OCI-LY1 (cell line): ENCODE measurements around the gene ZNF333.

Experiments
- H2AFZ ChIP-seq: fragments of 200-600 bp; sonication (generic), shearing (Covaris generic); 2 replicates; pipeline ENCODE4 v1.6.0; 2014; ENCODE audit warnings: antibody characterized with exemption, mild to moderate bottlenecking, low read length
- H3F3A ChIP-seq: fragments of 200-600 bp; sonication (generic), shearing (Covaris generic); 2 replicates; pipeline ENCODE4 v1.6.0; 2014; ENCODE audit warnings: mild to moderate bottlenecking, antibody characterized with exemption, low read length, moderate library complexity; ENCODE audit not compliant: insufficient read depth
- H3K27ac ChIP-seq: fragments of 200-600 bp; sonication (generic); 2 replicates; pipeline ENCODE4 v1.5.1; 2014; ENCODE audit warnings: low read length, mixed run types, mild to moderate bottlenecking, low read depth; ENCODE audit not compliant: poor library complexity, severe bottlenecking
- H3K27me3 ChIP-seq: fragments of 200-600 bp; sonication (generic); 2 replicates; pipeline ENCODE4 v1.6.0; 2014; ENCODE audit warnings: antibody characterized with exemption, mild to moderate bottlenecking, low read length, moderate library complexity; ENCODE audit not compliant: insufficient read depth
- H3K36me3 ChIP-seq: fragments of 200-600 bp; sonication (generic); 2 replicates; pipeline ENCODE4 v1.6.1; 2014; ENCODE audit warnings: mild to moderate bottlenecking, antibody characterized with exemption, low read length, moderate library complexity, mixed read lengths; ENCODE audit not compliant: insufficient read depth
- H3K4me1 ChIP-seq: fragments of 200-600 bp; sonication (generic); 2 replicates; pipeline ENCODE4 v1.5.1; 2014; ENCODE audit warnings: mild to moderate bottlenecking, low read length, moderate library complexity; ENCODE audit not compliant: insufficient read depth, severe bottlenecking
- H3K4me2 ChIP-seq: fragments of 200-600 bp; sonication (generic), shearing (Covaris generic); 2 replicates; pipeline ENCODE4 v1.6.1; 2014; ENCODE audit warnings: low read length
- H3K4me3 ChIP-seq: fragments of 200-600 bp; sonication (generic); 2 replicates; pipeline ENCODE4 v1.5.1; 2014; ENCODE audit warnings: low read length, low read depth, mild to moderate bottlenecking, mixed read lengths; ENCODE audit not compliant: poor library complexity, severe bottlenecking
- H3K79me2 ChIP-seq: fragments of 200-600 bp; shearing (Covaris generic); 2 replicates; pipeline ENCODE4 v1.6.1; 2016; ENCODE audit warnings: mixed run types, low read length, mixed read lengths; ENCODE audit not compliant: insufficient read depth
- H3K9ac ChIP-seq: fragments of 200-600 bp; sonication (generic), shearing (Covaris generic); 2 replicates; pipeline ENCODE4 v1.6.1; 2014; ENCODE audit warnings: mild to moderate bottlenecking, low read length, mixed read lengths
- H3K9me2 ChIP-seq: fragments of 200-600 bp; sonication (generic), shearing (Covaris generic); 2 replicates; pipeline ENCODE4 v1.6.1; 2014; ENCODE audit warnings: low read depth, mild to moderate bottlenecking, low read length, mixed read lengths
- H3K9me3 ChIP-seq: fragments of 200-600 bp; shearing (Covaris generic); 2 replicates; pipeline ENCODE4 v1.6.1; 2014; ENCODE audit warnings: low read length, mixed read lengths
- H4K20me1 ChIP-seq: fragments of 200-600 bp; sonication (generic), shearing (Covaris generic); 2 replicates; pipeline ENCODE4 v1.6.0; 2016; ENCODE audit warnings: mild to moderate bottlenecking, low read length; ENCODE audit not compliant: insufficient read depth
- CTCF ChIP-seq: fragments of 200-600 bp; sonication (generic), shearing (Covaris generic); IDR thresholded peaks from 2 replicates; pipeline ENCODE4 v1.5.1; 2017; ENCODE audit warnings: mild to moderate bottlenecking, antibody characterized with exemption, low read length, moderate library complexity, mixed read lengths
- EZH2 ChIP-seq: fragments of 200-600 bp; sonication (generic), shearing (Covaris generic); IDR thresholded peaks from 2 replicates; pipeline ENCODE4 v1.8.0; 2017; ENCODE audit warnings: borderline replicate concordance, mixed run types, mild to moderate bottlenecking, antibody characterized with exemption, low read length, moderate library complexity, mixed read lengths

Gene ZNF333

GRCh38 chr19:14659874-14660489 lies 29.9 kb upstream of the ZNF333 start:
- no peaks in the 10 kb centered on the region for H3K36me3 ChIP-seq
- no peak overlapping the region for H3K4me2 ChIP-seq

GRCh38 chr19:14661372-14661924 lies 28.4 kb upstream of the ZNF333 start:
- no peaks in the 10 kb centered on the region; the same call in 1 of the 2 replicates for H3K27me3 ChIP-seq
- no peak for TF ChIP-seq CTCF
- no peak for TF ChIP-seq EZH2
- H3K4me2 ChIP-seq, result no peak overlapping the region

More at GRCh38 chr19:14659874-14660489, 29.9 kb upstream of the ZNF333 start:
- Histone ChIP-seq H2AFZ (no peak overlapping the region), H3K9ac (no peak overlapping the region), H3K9me3 (no peaks in the 10 kb centered on the region), H3K27ac (no peak overlapping the region), H3K4me1 (no peaks in the 10 kb centered on the region), H3K27me3 (no peaks in the 10 kb centered on the region; the same call in 1 of the 2 replicates), H3F3A (no peaks in the 10 kb centered on the region), H3K9me2 (no peaks in the 10 kb centered on the region), H3K79me2 (no peaks in the 10 kb centered on the region), H3K4me3 (no peak overlapping the region), H4K20me1 (no peaks in the 10 kb centered on the region)
- TF ChIP-seq CTCF, result no peak
- TF ChIP-seq EZH2, result no peak

DNA sequence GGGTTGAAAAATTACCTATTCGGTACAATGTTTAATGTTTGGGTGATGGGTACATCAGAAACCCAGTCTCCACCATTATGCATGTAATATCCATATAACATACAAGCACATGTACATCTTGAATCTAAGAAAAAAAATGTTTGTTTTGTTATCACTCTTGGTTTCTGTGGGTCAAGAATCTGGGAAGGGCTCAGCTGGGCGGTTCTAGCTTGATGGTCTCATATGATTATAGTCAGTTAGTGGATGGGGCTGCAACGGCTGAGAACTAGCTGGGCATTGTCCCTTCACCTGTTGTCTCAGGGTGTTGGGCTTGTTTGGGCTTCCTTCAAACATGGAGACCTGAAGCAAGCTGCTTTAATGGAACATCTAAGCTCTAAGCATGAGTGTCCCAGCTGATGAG lies 19.9 kb upstream of the ZNF333 start:
- no peaks in the 10 kb centered on the region for H3K4me1 ChIP-seq
- H3K9me3 ChIP-seq, result no peaks in the 10 kb centered on the region
- H3K27ac ChIP-seq, result no peak overlapping the region
- no peaks in the 10 kb centered on the region for H3K36me3 ChIP-seq
- H2AFZ ChIP-seq, result no peak overlapping the region
- H3K4me2 ChIP-seq, result no peak overlapping the region
- H4K20me1 ChIP-seq, result no peaks in the 10 kb centered on the region
- H3K9me2 ChIP-seq, result no peaks in the 10 kb centered on the region
- peaks cover 11% of the 10 kb centered on the region; the same call in 1 of the 2 replicates for H3K27me3 ChIP-seq
- TF ChIP-seq EZH2 (no peak), CTCF (no peak)
- H3F3A ChIP-seq, result no peaks in the 10 kb centered on the region
- no peak overlapping the region for H3K4me3 ChIP-seq
- no peaks in the 10 kb centered on the region for H3K79me2 ChIP-seq
- no peak overlapping the region for H3K9ac ChIP-seq

More at GRCh38 chr19:14661372-14661924, 28.4 kb upstream of the ZNF333 start:
- H3K4me1 ChIP-seq, result no peaks in the 10 kb centered on the region
- H3F3A ChIP-seq, result no peaks in the 10 kb centered on the region
- H3K9me2 ChIP-seq, result no peaks in the 10 kb centered on the region
- H4K20me1 ChIP-seq, result no peaks in the 10 kb centered on the region
- no peak overlapping the region for H2AFZ ChIP-seq
- H3K9me3 ChIP-seq, result no peaks in the 10 kb centered on the region
- no peaks in the 10 kb centered on the region for H3K79me2 ChIP-seq
- H3K27ac ChIP-seq, result no peak overlapping the region
- no peak overlapping the region for H3K9ac ChIP-seq
- H3K4me3 ChIP-seq, result no peak overlapping the region
- H3K36me3 ChIP-seq, result no peaks in the 10 kb centered on the region
